Measurements from ENCODE around the gene UGCG. TPM values are rescaled to one million over a fixed set of nuclear protein-coding genes. Genes with fewer than 3 reads are reported as not detected.
"Not testable (repeated sequence)": the region's sequence is repeated elsewhere in the genome, so short reads cannot be mapped to it uniquely, and the experiment has no call there.

The UGCG gene
- total RNA-seq, 4 donors from 2014 or later = 3.8 to 62.6 (median 29.9) TPM

- no peaks in the 10 kb centered on the region for H3K36me3 ChIP-seq
- H3K4me3 ChIP-seq = no peak overlapping the region
- no peak for DNase-seq
These were observed 19.2 kb upstream of the UGCG start for GRCh38 chr9:111877420-111877819.

GRCh38 chr9:111878946-111879345 lies 17.7 kb upstream of the UGCG start:
- in situ Hi-C loops (cut with MboI; ENCODE audit: low pct_ligation_motif_present in 1 of 4, low pct_unique_long_range_greater_than_20kb in 1 of 4, low sequenced_read_pairs in 3 of 4) (loop anchor here in 1 of 4 donors (25.0 kb wide), 2 partner anchors 183 to 483 kb away; no protein-coding TSS in a partner anchor), intact Hi-C loops (cut with DNase I; ENCODE audit: low total_unique reads) (no loop called here)
- peaks cover 0 to 5% of the 10 kb centered on the region in 2 donors for H3K9me3 ChIP-seq
- H3K4me3 ChIP-seq = no peak overlapping the region
- 97 to 98% methylated on average over 3 of the region's 3 CpGs for WGBS, 2 donors (ENCODE audit: low coverage in 1 of 2)
- DNase-seq = no peak
- TF ChIP-seq CTCF (IDR thresholded peaks at IDR 0.05) = no peak
- TF ChIP-seq POLR2A (IDR thresholded peaks at IDR 0.05) = no peak
- no peaks in the 10 kb centered on the region for H3K27me3 ChIP-seq
- H3K4me1 ChIP-seq = no peaks in the 10 kb centered on the region
- no peak overlapping the region for H3K27ac ChIP-seq
- H3K36me3 ChIP-seq = no peaks in the 10 kb centered on the region

More at GRCh38 chr9:111877420-111877819, 19.2 kb upstream of the UGCG start:
- Histone ChIP-seq H3K9me3 (peaks cover 0 to 5% of the 10 kb centered on the region in 2 donors), H3K27ac (no peak overlapping the region), H3K27me3 (no peaks in the 10 kb centered on the region), H3K4me1 (no peaks in the 10 kb centered on the region)
- in situ Hi-C loops (cut with MboI; ENCODE audit: low pct_ligation_motif_present in 1 of 4, low pct_unique_long_range_greater_than_20kb in 1 of 4, low sequenced_read_pairs in 3 of 4) (loop anchor here in 1 of 4 donors (25.0 kb wide), 2 partner anchors 185 to 485 kb away; no protein-coding TSS in a partner anchor), intact Hi-C loops (cut with DNase I; ENCODE audit: low total_unique reads) (no loop called here)
- TF ChIP-seq EP300 (IDR thresholded peaks at IDR 0.05; ENCODE audit: low read depth) (no peak), POLR2A (IDR thresholded peaks at IDR 0.05) (no peak), POLR2AphosphoS5 (IDR thresholded peaks at IDR 0.05) (no peak), CTCF (IDR thresholded peaks at IDR 0.05) (no peak)
- WGBS, 2 donors (ENCODE audit: low coverage in 1 of 2) = 50 to 77% methylated on average over 1 to 2 of the region's 2 CpGs

GRCh38 chr9:111886983-111887718 lies 9.5 kb upstream of the UGCG start:
- no peak for TF ChIP-seq EP300 (IDR thresholded peaks at IDR 0.05; ENCODE audit: low read depth)
- no peak for TF ChIP-seq CTCF (IDR thresholded peaks at IDR 0.05)
- no peak for TF ChIP-seq POLR2AphosphoS5 (IDR thresholded peaks at IDR 0.05)
- TF ChIP-seq POLR2A (IDR thresholded peaks at IDR 0.05) = no peak
- no peak overlapping the region for H3K4me3 ChIP-seq
- 87% methylated on average over 7 to 19 of the region's 19 CpGs for WGBS, 2 donors (ENCODE audit: low coverage in 1 of 2)
- H3K27me3 ChIP-seq = no peaks in the 10 kb centered on the region
- in situ Hi-C loops (cut with MboI; ENCODE audit: low pct_ligation_motif_present in 1 of 4, low pct_unique_long_range_greater_than_20kb in 1 of 4, low sequenced_read_pairs in 3 of 4) = loop anchor here in 1 of 4 donors (25.0 kb wide), 2 partner anchors 175 to 475 kb away; no protein-coding TSS in a partner anchor
- H3K4me1 ChIP-seq = peaks cover 0 to 7% (median under 1%) of the 10 kb centered on the region in 4 donors
- H3K27ac ChIP-seq = no peak overlapping the region
- H3K36me3 ChIP-seq = no peaks in the 10 kb centered on the region
- intact Hi-C loops (cut with DNase I; ENCODE audit: low total_unique reads) = no loop called here
- no peak for DNase-seq
- H3K9me3 ChIP-seq = no peaks in the 10 kb centered on the region

GRCh38 chr9:111890334-111890733 lies 6.3 kb upstream of the UGCG start:
- DNase-seq = no peak
- Histone ChIP-seq H3K27me3 (no peaks in the 10 kb centered on the region), H3K9me3 (no peaks in the 10 kb centered on the region), H3K36me3 (no peaks in the 10 kb centered on the region), H3K4me3 (no peak overlapping the region), H3K27ac (peak overlapping the region in 1 of 4 donors; percentile 79), H3K4me1 (peaks cover 0 to 20% (median 9%) of the 10 kb centered on the region in 4 donors)
- in situ Hi-C loops (cut with MboI; ENCODE audit: low pct_ligation_motif_present in 1 of 4, low pct_unique_long_range_greater_than_20kb in 1 of 4, low sequenced_read_pairs in 3 of 4) = loop anchor here in 1 of 4 donors (25.0 kb wide), 2 partner anchors 172 to 472 kb away; no protein-coding TSS in a partner anchor
- intact Hi-C loops (cut with DNase I; ENCODE audit: low total_unique reads) = no loop called here
- WGBS, 2 donors (ENCODE audit: low coverage in 1 of 2) = 42 to 66% methylated on average over 2 of the region's 2 CpGs
- TF ChIP-seq EP300 (IDR thresholded peaks at IDR 0.05; ENCODE audit: low read depth) = no peak
- TF ChIP-seq POLR2A (IDR thresholded peaks at IDR 0.05) = no peak
- TF ChIP-seq CTCF (IDR thresholded peaks at IDR 0.05) = no peak
- TF ChIP-seq POLR2AphosphoS5 (IDR thresholded peaks at IDR 0.05) = no peak

- H3K4me3 ChIP-seq; H3K27me3 ChIP-seq; intact Hi-C loops (cut with DNase I; ENCODE audit: low total_unique reads); H3K9me3 ChIP-seq; H3K36me3 ChIP-seq; DNase-seq: not testable (repeated sequence)
- peaks cover 0 to 25% (median 14%) of the 10 kb centered on the region in 4 donors for H3K4me1 ChIP-seq
- peak overlapping the region in 2 of 4 donors; percentile 77 to 79 for H3K27ac ChIP-seq
- in situ Hi-C loops (cut with MboI; ENCODE audit: low pct_ligation_motif_present in 1 of 4, low pct_unique_long_range_greater_than_20kb in 1 of 4, low sequenced_read_pairs in 3 of 4) = loop anchor here in 1 of 4 donors (25.0 kb wide), 2 partner anchors 171 to 471 kb away; no protein-coding TSS in a partner anchor
- WGBS, 2 donors (ENCODE audit: low coverage in 1 of 2) = 91% methylated on average over 3 of the region's 3 CpGs
These were observed 5.7 kb upstream of the UGCG start for GRCh38 chr9:111890867-111891266.

Measured in transverse colon (tissue), 4 donors.